HepG2 (cell line): ENCODE measurements around the gene DLX1.
"Not testable (repeated sequence)": the region's sequence is repeated elsewhere in the genome, so short reads cannot be mapped to it uniquely, and the experiment has no call there.

Experiments used
- ETV6 ChIP-seq: sonication (generic); formaldehyde crosslinking; conservative IDR thresholded peaks from 2 replicates; pipeline ENCODE4 v1.4.0; 2020; ENCODE audit warnings: missing genetic modification reagents
- NFE2 ChIP-seq: sonication (generic); formaldehyde crosslinking; IDR thresholded peaks from 2 replicates; pipeline ENCODE4 v1.4.0; 2020; ENCODE audit warnings: missing genetic modification reagents
- NFRKB ChIP-seq: fragments of 450-650 bp; IDR thresholded peaks from 2 replicates; pipeline ENCODE4 v1.6.1; 2017
- PCBP2 ChIP-seq: fragments of 200-400 bp; formaldehyde crosslinking; optimal IDR thresholded peaks from 2 replicates; pipeline ENCODE3; 2018; ENCODE audit warnings: low read length, low read depth; ENCODE audit not compliant: poor library complexity, severe bottlenecking
- ZNF335 ChIP-seq: sonication (generic); formaldehyde crosslinking; IDR thresholded peaks from 2 replicates; pipeline ENCODE4 v1.4.0; 2020; ENCODE audit warnings: missing genetic modification reagents
- ZNF549 ChIP-seq: sonication (generic); formaldehyde crosslinking; IDR thresholded peaks from 2 replicates; pipeline ENCODE4 v1.5.0; 2020; ENCODE audit warnings: missing genetic modification reagents
- TF ChIP-seq, protein P1 (sequence below): sonication (generic); formaldehyde crosslinking; IDR thresholded peaks from 2 replicates; pipeline ENCODE4 v1.5.1; 2020; ENCODE audit warnings: missing genetic modification reagents, mild to moderate bottlenecking, borderline replicate concordance

DNA sequence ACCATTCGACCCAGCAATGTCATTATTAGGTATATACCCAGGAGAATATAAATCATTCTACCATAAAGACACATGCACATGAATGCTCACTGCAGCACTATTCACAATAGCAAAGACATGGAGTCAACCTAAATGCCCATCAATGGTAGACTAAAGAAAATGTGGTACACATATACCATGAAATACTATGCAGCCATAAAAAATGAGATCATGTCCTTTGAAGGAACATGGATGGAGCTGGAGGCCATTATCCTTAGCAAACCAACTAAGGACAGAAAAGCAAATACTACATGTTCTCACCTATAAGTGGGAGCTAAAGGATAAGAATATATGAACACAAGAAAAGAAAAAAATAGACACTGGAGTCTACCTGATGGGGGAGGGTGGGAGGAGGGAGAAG lies 53.4 kb downstream of the DLX1 start:
- TF ChIP-seq NFRKB; NFE2; ZNF549 (CRISPR knock-in tag); ETV6 (CRISPR knock-in tag); ZNF335 (CRISPR knock-in tag); PCBP2: not testable (repeated sequence)
- TF ChIP-seq, protein P1, sequence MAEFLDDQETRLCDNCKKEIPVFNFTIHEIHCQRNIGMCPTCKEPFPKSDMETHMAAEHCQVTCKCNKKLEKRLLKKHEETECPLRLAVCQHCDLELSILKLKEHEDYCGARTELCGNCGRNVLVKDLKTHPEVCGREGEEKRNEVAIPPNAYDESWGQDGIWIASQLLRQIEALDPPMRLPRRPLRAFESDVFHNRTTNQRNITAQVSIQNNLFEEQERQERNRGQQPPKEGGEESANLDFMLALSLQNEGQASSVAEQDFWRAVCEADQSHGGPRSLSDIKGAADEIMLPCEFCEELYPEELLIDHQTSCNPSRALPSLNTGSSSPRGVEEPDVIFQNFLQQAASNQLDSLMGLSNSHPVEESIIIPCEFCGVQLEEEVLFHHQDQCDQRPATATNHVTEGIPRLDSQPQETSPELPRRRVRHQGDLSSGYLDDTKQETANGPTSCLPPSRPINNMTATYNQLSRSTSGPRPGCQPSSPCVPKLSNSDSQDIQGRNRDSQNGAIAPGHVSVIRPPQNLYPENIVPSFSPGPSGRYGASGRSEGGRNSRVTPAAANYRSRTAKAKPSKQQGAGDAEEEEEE (CRISPR knock-in tag): not testable (repeated sequence)
